MM.1S (cell line): ENCODE results near the gene ADAM15.

ENCODE experiments used
- DNase-seq: peaks from one replicate; pipeline ENCODE4 v3.0.0-alpha.2; 2015
- H2AFZ ChIP-seq: fragments of 300-600 bp; sonication (generic); 2 replicates; pipeline ENCODE4 v1.6.0; 2016; ENCODE audit warnings: antibody characterized with exemption, low read length
- H3F3A ChIP-seq: fragments of 300-600 bp; sonication (generic); 2 replicates; pipeline ENCODE4 v1.6.1; 2016; ENCODE audit warnings: mild to moderate bottlenecking, antibody characterized with exemption, low read length, moderate library complexity, mixed read lengths; ENCODE audit not compliant: insufficient read depth
- H3K27ac ChIP-seq: fragments of 300-600 bp; sonication (generic); 2 replicates; pipeline ENCODE4 v1.5.1; 2016; ENCODE audit warnings: mild to moderate bottlenecking, low read length
- H3K27me3 ChIP-seq: fragments of 300-600 bp; sonication (generic); replicated peaks from 2 replicates; pipeline ENCODE4 v1.6.0; 2016; ENCODE audit warnings: low read length; ENCODE audit not compliant: insufficient read depth
- H3K36me3 ChIP-seq: fragments of 300-600 bp; sonication (generic); replicated peaks from 2 replicates; pipeline ENCODE4 v1.6.1; 2016; ENCODE audit warnings: mild to moderate bottlenecking, low read length, mixed read lengths; ENCODE audit not compliant: insufficient read depth
- H3K4me1 ChIP-seq: fragments of 300-600 bp; sonication (generic); 2 replicates; pipeline ENCODE4 v1.6.1; 2016; ENCODE audit warnings: low read length, mixed read lengths
- H3K4me2 ChIP-seq: fragments of 300-600 bp; sonication (generic); 2 replicates; pipeline ENCODE4 v1.6.0; 2016; ENCODE audit warnings: low read depth, low read length
- H3K4me3 ChIP-seq: fragments of 300-600 bp; sonication (generic); 2 replicates; pipeline ENCODE4 v1.5.1; 2016; ENCODE audit warnings: low read length, mixed read lengths
- H3K79me2 ChIP-seq: fragments of 300-600 bp; sonication (generic); 2 replicates; pipeline ENCODE4 v1.6.1; 2016; ENCODE audit warnings: mixed run types, low read length, mixed read lengths
- H3K9ac ChIP-seq: fragments of 300-600 bp; sonication (generic); 2 replicates; pipeline ENCODE4 v1.6.1; 2016; ENCODE audit warnings: low read length, mixed read lengths
- H3K9me2 ChIP-seq: fragments of 300-600 bp; sonication (generic); replicated peaks from 2 replicates; pipeline ENCODE4 v1.6.1; 2016; ENCODE audit warnings: mild to moderate bottlenecking, low read length, mixed read lengths; ENCODE audit not compliant: insufficient read depth
- H3K9me3 ChIP-seq: fragments of 300-600 bp; sonication (generic); replicated peaks from 2 replicates; pipeline ENCODE4 v1.6.1; 2016; ENCODE audit warnings: mild to moderate bottlenecking, low read length, mixed read lengths; ENCODE audit not compliant: insufficient read depth
- H4K20me1 ChIP-seq: fragments of 300-600 bp; sonication (generic); 2 replicates; pipeline ENCODE4 v1.6.1; 2016; ENCODE audit warnings: mild to moderate bottlenecking, low read length, moderate library complexity, mixed read lengths; ENCODE audit not compliant: insufficient read depth
- EZH2 ChIP-seq: fragments of 300-600 bp; sonication (generic); optimal IDR thresholded peaks from 2 replicates; pipeline ENCODE3; 2017; ENCODE audit warnings: low read depth, mild to moderate bottlenecking, antibody characterized with exemption, low read length, mixed read lengths
- EZH2phosphoT487 ChIP-seq: fragments of 300-600 bp; sonication (generic); IDR thresholded peaks from 2 replicates; pipeline ENCODE4 v1.6.1; 2018; ENCODE audit warnings: antibody characterized with exemption, low read length
- TF ChIP-seq, protein P1 (sequence below): fragments of 300-600 bp; sonication (generic); IDR thresholded peaks from 2 replicates; pipeline ENCODE4 v1.5.1; 2016; ENCODE audit warnings: antibody characterized with exemption, low read length, mixed read lengths

ADAM15 gene

DNA sequence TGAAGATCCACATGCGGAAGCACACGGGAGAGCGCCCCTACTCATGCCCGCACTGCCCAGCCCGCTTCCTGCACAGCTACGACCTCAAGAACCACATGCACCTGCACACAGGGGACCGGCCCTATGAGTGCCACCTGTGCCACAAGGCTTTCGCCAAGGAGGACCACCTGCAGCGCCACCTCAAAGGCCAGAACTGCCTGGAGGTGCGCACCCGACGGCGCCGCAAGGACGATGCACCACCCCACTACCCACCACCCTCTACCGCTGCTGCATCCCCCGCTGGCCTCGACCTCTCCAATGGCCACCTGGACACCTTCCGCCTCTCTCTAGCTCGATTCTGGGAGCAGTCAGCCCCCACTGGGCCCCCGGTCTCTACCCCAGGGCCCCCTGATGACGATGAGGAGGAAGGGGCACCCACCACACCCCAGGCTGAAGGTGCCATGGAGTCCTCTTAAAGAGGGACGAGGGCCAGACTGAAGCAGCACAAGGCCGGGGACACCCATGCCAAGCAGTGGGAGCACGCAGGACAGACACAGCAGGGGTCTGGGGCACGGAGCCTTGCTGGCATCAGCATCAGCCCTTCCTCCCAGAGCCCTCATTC lies 34.8 kb upstream of the ADAM15 start:
- peak; percentile 93 for DNase-seq
- Histone ChIP-seq H3K27me3 (no peaks in the 10 kb centered on the region), H3K27ac (peak overlapping the region; percentile 74), H3K4me1 (peaks cover 30% of the 10 kb centered on the region), H3K36me3 (no peaks in the 10 kb centered on the region; the same call in 1 of the 2 replicates), H4K20me1 (no peaks in the 10 kb centered on the region), H3K4me3 (no peak overlapping the region), H3K79me2 (peaks cover 12% of the 10 kb centered on the region), H3K9me2 (no peaks in the 10 kb centered on the region), H3F3A (peaks cover 38% of the 10 kb centered on the region), H3K4me2 (peak overlapping the region; percentile 75; the same call in 1 of the 2 replicates), H3K9me3 (no peaks in the 10 kb centered on the region), H3K9ac (peak overlapping the region; percentile 42; the same call in 1 of the 2 replicates), H2AFZ (no peak overlapping the region)
- TF ChIP-seq, protein P1, sequence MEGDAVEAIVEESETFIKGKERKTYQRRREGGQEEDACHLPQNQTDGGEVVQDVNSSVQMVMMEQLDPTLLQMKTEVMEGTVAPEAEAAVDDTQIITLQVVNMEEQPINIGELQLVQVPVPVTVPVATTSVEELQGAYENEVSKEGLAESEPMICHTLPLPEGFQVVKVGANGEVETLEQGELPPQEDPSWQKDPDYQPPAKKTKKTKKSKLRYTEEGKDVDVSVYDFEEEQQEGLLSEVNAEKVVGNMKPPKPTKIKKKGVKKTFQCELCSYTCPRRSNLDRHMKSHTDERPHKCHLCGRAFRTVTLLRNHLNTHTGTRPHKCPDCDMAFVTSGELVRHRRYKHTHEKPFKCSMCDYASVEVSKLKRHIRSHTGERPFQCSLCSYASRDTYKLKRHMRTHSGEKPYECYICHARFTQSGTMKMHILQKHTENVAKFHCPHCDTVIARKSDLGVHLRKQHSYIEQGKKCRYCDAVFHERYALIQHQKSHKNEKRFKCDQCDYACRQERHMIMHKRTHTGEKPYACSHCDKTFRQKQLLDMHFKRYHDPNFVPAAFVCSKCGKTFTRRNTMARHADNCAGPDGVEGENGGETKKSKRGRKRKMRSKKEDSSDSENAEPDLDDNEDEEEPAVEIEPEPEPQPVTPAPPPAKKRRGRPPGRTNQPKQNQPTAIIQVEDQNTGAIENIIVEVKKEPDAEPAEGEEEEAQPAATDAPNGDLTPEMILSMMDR = peak; percentile 32
- no peak for TF ChIP-seq EZH2
- TF ChIP-seq EZH2phosphoT487 = no peak

DNA sequence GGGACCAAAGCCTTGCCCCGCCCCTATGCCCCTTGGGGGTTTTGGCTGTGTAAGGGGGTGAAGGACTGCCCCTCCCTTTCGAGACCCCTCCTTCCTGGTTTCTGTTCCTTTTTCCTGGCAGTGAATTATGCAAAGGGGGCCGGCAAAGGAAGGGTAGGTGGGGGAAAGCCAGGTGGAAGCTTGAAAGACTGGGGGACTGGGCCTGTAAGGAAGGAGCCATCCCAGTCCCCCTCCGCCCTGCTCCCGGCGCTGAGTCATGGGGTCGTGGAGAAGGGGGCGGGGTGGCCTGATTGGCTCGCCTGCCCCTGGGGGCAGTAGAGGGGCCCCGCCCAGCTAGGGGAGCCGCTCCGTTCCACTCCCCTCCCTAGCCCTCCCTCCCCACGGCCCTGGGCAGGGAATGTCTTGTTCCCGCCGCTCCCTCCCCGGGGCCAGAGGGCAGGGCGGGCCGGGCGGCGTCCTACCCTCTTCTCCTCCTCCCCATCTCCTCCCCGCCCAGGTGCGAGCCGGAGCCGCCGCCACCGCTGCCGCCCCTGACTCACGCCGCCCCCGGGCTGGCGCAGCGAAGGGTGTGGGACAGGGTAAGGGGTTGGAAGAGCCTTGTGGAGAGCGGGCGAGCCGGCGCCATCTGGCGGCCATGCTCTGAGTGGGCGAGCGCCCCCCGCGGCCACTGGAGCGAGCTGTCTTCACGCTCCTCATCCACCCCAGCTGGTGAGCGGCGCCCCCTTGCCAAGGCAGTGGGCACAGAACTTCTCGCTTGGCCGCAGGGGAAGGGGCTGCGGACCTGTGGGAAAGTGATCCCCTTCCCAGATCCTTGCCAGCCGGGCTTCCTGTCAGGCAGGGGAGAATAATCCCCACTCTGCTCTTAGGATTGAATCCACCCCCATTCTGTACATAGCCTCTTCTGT lies 33.8 kb upstream of the ADAM15 start:
- H3K4me1 ChIP-seq = peaks cover 30% of the 10 kb centered on the region
- H4K20me1 ChIP-seq = no peaks in the 10 kb centered on the region
- no peaks in the 10 kb centered on the region for H3K27me3 ChIP-seq
- peak overlapping the region; percentile 53 for H3K4me3 ChIP-seq
- peak; percentile 87 for DNase-seq
- H3K4me2 ChIP-seq = peak overlapping the region; percentile 75
- TF ChIP-seq EZH2phosphoT487 = no peak
- TF ChIP-seq, protein P1 = peak; percentile 100
- TF ChIP-seq EZH2 = no peak
- no peaks in the 10 kb centered on the region for H3K9me3 ChIP-seq
- peak overlapping the region; percentile 74; the same call in 1 of the 2 replicates for H3K27ac ChIP-seq
- no peaks in the 10 kb centered on the region for H3K9me2 ChIP-seq
- peaks cover 7% of the 10 kb centered on the region; the same call in 1 of the 2 replicates for H3K79me2 ChIP-seq
- peaks cover 38% of the 10 kb centered on the region for H3F3A ChIP-seq
- no peaks in the 10 kb centered on the region; the same call in 1 of the 2 replicates for H3K36me3 ChIP-seq
- H2AFZ ChIP-seq = peak overlapping the region; percentile 49
- peak overlapping the region; percentile 42; the same call in 1 of the 2 replicates for H3K9ac ChIP-seq

DNA sequence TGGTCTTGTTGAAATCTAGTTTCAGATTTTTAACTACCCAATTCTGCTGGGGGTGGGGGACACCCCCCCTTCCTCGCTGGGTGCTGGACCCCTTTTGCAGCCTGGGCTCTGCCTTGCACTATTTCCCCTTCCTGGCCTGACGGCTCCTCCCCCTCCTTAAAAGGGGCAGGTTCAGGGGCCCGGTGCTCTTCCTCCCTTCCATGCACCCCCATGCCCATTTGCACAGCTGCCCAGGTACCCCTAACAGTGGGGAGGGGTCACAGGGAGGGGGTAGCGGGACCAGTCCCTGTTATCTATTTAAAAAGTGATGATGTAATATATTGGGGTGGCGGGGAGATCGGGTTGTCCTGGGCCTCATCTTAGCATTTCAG lies 33.2 kb upstream of the ADAM15 start:
- Histone ChIP-seq H3K9me2 (no peaks in the 10 kb centered on the region), H3K9ac (peak overlapping the region; percentile 42; the same call in 1 of the 2 replicates), H2AFZ (no peak overlapping the region; the same call in 1 of the 2 replicates)

More for the DNA sequence above, 33.2 kb upstream of the ADAM15 start:
- peak overlapping the region; percentile 74; the same call in 1 of the 2 replicates for H3K27ac ChIP-seq
- no peak for DNase-seq
- peaks cover 38% of the 10 kb centered on the region for H3F3A ChIP-seq
- peaks cover 4% of the 10 kb centered on the region; the same call in 1 of the 2 replicates for H3K79me2 ChIP-seq
- H4K20me1 ChIP-seq = no peaks in the 10 kb centered on the region
- H3K27me3 ChIP-seq = no peaks in the 10 kb centered on the region
- H3K4me1 ChIP-seq = peaks cover 30% of the 10 kb centered on the region
- H3K4me2 ChIP-seq = peak overlapping the region; percentile 75
- TF ChIP-seq, protein P1 = no peak
- no peak for TF ChIP-seq EZH2phosphoT487
- TF ChIP-seq EZH2 = no peak
- no peaks in the 10 kb centered on the region; the same call in 1 of the 2 replicates for H3K36me3 ChIP-seq
- H3K4me3 ChIP-seq = peak overlapping the region; percentile 53
- H3K9me3 ChIP-seq = no peaks in the 10 kb centered on the region
